NCI-H1417 (cell line): ENCODE data around the gene MEDAG.

ENCODE experiments used
- DNase-seq, 3 experiments: peaks; one replicate each; lab custom pipeline; 2025; lab: John Stamatoyannopoulos, UW

MEDAG gene

GRCh38 chr13:30957258-30957943, 51.3 kb downstream of the MEDAG start:
- no peak for DNase-seq

- DNase-seq = no peak
Measured at GRCh38 chr13:30959678-30960077, 53.6 kb downstream of the MEDAG start.

GRCh38 chr13:30963791-30964190, 57.7 kb downstream of the MEDAG start:
- no peak for DNase-seq

GRCh38 chr13:30965380-30965779, 59.3 kb downstream of the MEDAG start:
- DNase-seq = no peak

- DNase-seq = no peak
Measured at GRCh38 chr13:30966101-30966500, 60.0 kb downstream of the MEDAG start.

GRCh38 chr13:30968846-30969245, 62.8 kb downstream of the MEDAG start:
- no peak for DNase-seq

- no peak for DNase-seq
Measured at GRCh38 chr13:30971575-30971974, 65.5 kb downstream of the MEDAG start.

- DNase-seq = no peak
Measured at GRCh38 chr13:30972888-30973377, 66.9 kb downstream of the MEDAG start.

- no peak for DNase-seq
Measured at GRCh38 chr13:30974350-30974749, 68.3 kb downstream of the MEDAG start.
